Upper lobe of right lung (tissue), 1 donor: ENCODE results near the gene SMIM38. TPM values are rescaled to one million over a fixed set of nuclear protein-coding genes. Genes with fewer than 3 reads are reported as not detected.
"Not testable (repeated sequence)": the region's sequence is repeated elsewhere in the genome, so short reads cannot be mapped to it uniquely, and the experiment has no call there.

ENCODE experiments used
- ATAC-seq: fragments of 200-7000 bp; cut with Tn5 transposase; one replicate; pipeline ENCODE4 v1.9.1; 2020; ENCODE audit warnings: mild to moderate bottlenecking, moderate library complexity
- DNase-seq: peaks from one replicate; pipeline ENCODE4 v3.0.0-alpha.2; 2020
- H3K27ac ChIP-seq: fragments of 200-600 bp; one replicate; pipeline ENCODE4 v1.8.0; 2022
- H3K27me3 ChIP-seq: fragments of 200-600 bp; one replicate; pipeline ENCODE4 v1.8.0; 2022; ENCODE audit warnings: mild to moderate bottlenecking
- H3K36me3 ChIP-seq: fragments of 200-600 bp; one replicate; pipeline ENCODE4 v1.8.0; 2022
- H3K4me1 ChIP-seq: fragments of 200-600 bp; one replicate; pipeline ENCODE4 v1.8.0; 2022
- H3K4me3 ChIP-seq: fragments of 200-600 bp; one replicate; pipeline ENCODE4 v1.8.0; 2022; ENCODE audit warnings: mild to moderate bottlenecking
- H3K9me3 ChIP-seq: fragments of 200-600 bp; one replicate; pipeline ENCODE4 v1.8.0; 2022
- intact Hi-C: fragments of 100-400 bp; cut with DNase I; formaldehyde crosslinking; loops from one replicate; pipeline ENCODE4 v1.11.0; 2022
- total RNA-seq: library from RNA; stranded (reverse); fragmentation: NEBNext Ultra II Directional; extraction: Animal tissue kit (Norgen Biotek cat#: 25700); gene quantifications from one replicate; pipeline ENCODE4 v1.2.1, GENCODE V29; 2021
- TF ChIP-seq, protein P1 (sequence below): fragments of 200-600 bp; IDR thresholded peaks from one replicate; pipeline ENCODE4 v1.8.0; 2022; ENCODE audit warnings: antibody characterized with exemption
- donor health status: DM: no; HTN: yes; CAD: no; lungs with severe emphysema.

The SMIM38 gene
- total RNA-seq, 1 donor from 2014 or later, result not detected

DNA sequence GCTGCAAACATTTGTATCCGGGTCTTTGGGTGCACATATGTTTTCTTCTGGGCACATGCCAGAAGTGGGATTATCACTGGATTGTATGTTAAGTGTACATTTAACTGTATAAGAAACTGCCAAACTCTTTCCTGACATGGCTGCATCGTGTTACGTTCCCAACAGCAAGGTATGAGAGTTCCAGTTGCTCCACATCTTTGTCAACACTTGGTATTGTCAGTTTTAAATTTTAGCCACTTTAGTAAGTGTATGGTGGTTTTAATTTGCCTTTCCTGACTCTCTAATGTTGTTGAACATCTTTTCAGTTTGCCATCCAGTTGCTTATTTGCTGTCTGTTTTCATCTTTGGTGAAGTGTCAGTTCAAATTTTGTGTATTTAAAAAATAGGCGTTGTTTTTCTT, 22.5 kb upstream of the SMIM38 start:
- DNase-seq (no peak), ATAC-seq (no peak)
- Histone ChIP-seq H3K27ac (no peak overlapping the region), H3K4me1 (peaks cover 5% of the 10 kb centered on the region), H3K9me3 (no peaks in the 10 kb centered on the region), H3K4me3 (no peak overlapping the region), H3K36me3 (no peaks in the 10 kb centered on the region), H3K27me3 (no peaks in the 10 kb centered on the region)
- intact Hi-C loops, result no loop called here
- TF ChIP-seq, protein P1, sequence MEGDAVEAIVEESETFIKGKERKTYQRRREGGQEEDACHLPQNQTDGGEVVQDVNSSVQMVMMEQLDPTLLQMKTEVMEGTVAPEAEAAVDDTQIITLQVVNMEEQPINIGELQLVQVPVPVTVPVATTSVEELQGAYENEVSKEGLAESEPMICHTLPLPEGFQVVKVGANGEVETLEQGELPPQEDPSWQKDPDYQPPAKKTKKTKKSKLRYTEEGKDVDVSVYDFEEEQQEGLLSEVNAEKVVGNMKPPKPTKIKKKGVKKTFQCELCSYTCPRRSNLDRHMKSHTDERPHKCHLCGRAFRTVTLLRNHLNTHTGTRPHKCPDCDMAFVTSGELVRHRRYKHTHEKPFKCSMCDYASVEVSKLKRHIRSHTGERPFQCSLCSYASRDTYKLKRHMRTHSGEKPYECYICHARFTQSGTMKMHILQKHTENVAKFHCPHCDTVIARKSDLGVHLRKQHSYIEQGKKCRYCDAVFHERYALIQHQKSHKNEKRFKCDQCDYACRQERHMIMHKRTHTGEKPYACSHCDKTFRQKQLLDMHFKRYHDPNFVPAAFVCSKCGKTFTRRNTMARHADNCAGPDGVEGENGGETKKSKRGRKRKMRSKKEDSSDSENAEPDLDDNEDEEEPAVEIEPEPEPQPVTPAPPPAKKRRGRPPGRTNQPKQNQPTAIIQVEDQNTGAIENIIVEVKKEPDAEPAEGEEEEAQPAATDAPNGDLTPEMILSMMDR, result no peak

DNA sequence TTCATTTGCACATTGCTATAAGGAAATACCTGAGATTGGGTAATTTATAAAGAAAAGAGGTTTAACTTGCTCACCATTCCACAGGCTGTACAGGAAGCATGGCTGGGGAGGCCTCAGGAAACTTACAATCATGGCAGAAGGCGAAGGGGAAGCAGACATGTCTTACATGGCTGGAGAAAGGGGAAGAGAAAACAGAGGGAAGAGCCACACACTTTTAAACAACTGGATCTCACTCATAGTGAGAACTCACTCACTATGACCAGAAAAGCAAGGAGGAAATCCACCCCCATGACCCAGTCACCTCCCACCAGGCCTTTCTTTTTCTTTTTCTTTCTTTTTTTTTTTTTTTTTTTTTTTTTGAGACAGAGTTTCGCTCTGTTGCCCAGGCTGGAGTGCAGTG, 21.6 kb upstream of the SMIM38 start:
- H3K27ac ChIP-seq, H3K9me3 ChIP-seq, H3K4me1 ChIP-seq, H3K36me3 ChIP-seq, H3K4me3 ChIP-seq, ATAC-seq, DNase-seq, H3K27me3 ChIP-seq, intact Hi-C loops: not testable (repeated sequence)

DNA sequence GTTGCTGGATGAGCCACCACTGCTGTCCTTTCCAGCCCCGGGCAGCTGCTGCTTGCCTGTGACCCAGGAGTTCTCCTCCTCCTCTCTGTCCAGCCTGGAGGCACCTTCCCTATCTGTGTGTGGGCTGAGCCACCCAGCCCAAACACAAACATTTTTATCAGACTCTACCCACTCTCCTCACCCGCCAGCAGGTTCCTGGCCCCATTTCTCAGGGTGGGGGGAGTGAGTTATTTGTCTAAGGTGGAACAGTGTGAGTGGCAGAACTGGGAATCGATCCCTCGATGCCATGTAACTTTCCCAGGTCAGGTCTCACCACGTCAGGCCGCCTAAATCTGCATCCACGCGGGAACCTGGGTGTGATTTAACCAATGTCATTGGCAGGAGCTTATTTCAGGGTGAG, 20.8 kb upstream of the SMIM38 start:
- Histone ChIP-seq H3K4me1 (peaks cover 5% of the 10 kb centered on the region), H3K27me3 (no peaks in the 10 kb centered on the region), H3K4me3 (no peak overlapping the region), H3K36me3 (no peaks in the 10 kb centered on the region), H3K27ac (no peak overlapping the region), H3K9me3 (no peaks in the 10 kb centered on the region)
- intact Hi-C loops, result no loop called here
- DNase-seq (peak; percentile 37), ATAC-seq (no peak)
- TF ChIP-seq, protein P1, result no peak

DNA sequence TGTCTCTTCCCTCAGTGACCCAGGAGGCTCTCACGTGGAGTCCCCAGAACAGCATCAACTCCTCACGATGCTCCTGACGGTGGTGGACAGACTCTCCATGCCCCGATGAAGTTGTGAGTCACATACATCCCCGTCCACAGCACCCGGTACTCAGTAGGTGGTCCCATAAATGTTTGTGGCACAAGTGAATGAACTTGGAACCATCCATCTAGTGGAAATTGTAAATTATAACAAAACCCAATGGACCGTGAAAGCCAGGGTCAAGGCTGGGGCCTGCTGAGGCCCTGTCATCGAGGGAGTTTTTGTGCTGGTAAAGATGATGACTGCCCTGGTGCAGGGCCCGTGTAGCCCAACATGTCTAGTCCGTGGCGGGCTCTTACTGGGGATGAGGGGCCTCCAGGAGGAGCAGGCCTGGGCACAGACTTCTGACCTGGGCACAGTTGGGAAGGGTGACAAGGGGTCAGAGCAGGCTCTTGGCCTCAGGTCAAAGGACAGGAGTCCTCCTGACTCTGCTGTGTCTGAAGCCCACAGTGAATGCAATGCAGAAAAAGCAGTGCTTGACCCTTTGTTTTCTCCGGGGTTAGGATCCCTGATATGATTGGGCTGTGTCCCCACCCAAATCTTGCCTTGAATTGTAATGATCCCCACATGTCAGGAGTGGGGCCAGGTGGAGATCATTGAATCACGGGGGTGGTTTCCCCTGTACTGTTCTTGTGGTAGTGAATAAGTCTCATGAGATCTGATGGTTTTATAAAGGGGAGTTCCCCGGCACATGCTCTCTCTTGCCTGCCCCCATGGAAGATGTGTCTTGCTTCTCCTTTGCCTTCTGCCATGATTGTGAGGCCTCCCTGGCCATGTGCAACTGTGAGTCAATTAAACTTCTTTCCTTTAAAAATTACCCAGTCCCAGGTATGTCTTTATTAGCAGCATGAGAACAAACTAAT, 20.0 kb upstream of the SMIM38 start:
- Histone ChIP-seq H3K4me3 (no peak overlapping the region), H3K27me3 (no peaks in the 10 kb centered on the region), H3K36me3 (no peaks in the 10 kb centered on the region), H3K27ac (no peak overlapping the region), H3K4me1 (peaks cover 5% of the 10 kb centered on the region), H3K9me3 (no peaks in the 10 kb centered on the region)
- ATAC-seq, result no peak
- TF ChIP-seq, protein P1, result no peak
- DNase-seq, result peak; percentile 45
- intact Hi-C loops, result no loop called here

DNA sequence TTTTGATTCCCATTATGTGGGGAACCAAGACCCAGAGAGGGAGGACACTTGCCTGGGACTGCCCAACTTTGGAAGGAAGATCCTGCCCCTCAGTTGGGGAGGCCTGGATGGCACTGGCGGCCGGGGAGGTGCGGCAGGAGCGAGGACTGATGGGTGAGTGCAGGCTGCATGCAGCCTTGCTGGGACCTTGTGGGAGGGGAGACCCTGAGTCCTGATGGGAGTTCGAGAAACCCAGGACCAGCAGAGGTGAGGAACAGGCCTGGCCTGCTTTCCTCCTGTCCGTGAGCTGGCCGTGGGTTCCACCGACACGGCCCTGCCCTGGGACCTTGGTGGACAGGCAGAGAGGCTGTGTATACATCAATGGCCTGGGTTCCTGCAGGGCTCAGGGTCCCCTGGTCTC, 19.3 kb upstream of the SMIM38 start:
- ATAC-seq, result no peak
- peaks cover 5% of the 10 kb centered on the region for H3K4me1 ChIP-seq
- DNase-seq, result peak; percentile 58
- intact Hi-C loops, result no loop called here
- TF ChIP-seq, protein P1, result no peak
- H3K27ac ChIP-seq, result no peak overlapping the region
- H3K27me3 ChIP-seq, result no peaks in the 10 kb centered on the region
- no peaks in the 10 kb centered on the region for H3K36me3 ChIP-seq
- H3K9me3 ChIP-seq, result no peaks in the 10 kb centered on the region
- no peak overlapping the region for H3K4me3 ChIP-seq

DNA sequence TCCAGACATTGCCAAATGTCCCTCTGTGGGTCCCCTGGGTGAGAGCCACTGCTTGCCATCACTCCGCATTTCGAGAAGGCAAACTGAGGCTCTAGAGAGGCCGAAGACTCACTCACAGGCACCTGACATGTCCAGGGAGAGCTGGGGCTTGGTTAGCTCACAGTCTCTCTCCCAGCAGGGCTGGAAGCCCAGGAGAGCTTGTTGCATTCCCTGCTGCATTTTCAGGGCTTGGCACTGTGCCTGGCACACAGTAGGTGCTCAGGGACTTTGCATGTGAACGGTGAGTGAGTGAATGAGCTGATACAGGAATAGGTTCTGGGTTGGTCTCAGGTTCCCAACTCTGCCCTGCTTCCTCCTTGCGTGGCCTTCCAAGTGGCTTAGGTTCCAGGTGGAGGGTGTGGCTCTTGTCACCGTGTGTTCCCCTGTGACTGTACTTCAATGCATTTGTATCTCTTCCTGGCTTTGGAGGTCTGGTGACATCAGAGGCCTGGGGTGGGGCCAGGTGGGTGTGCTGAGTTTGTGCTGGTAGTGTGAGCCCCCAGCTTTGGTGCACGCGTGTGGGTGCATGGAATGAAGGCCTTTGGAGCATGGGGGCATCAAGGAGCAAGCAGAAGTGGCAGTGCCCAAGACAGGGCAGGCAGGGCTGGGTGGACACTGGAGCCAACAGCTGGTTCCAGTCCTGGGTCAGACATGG, 18.4 kb upstream of the SMIM38 start:
- Histone ChIP-seq H3K9me3 (no peaks in the 10 kb centered on the region), H3K27ac (no peak overlapping the region), H3K27me3 (no peaks in the 10 kb centered on the region), H3K4me3 (no peak overlapping the region), H3K4me1 (no peaks in the 10 kb centered on the region), H3K36me3 (no peaks in the 10 kb centered on the region)
- ATAC-seq (peak; percentile 16), DNase-seq (peak; percentile 47)
- intact Hi-C loops, result no loop called here
- TF ChIP-seq, protein P1, result no peak
